Activated CD4-positive, alpha-beta memory T cell treated with anti-CD3 and anti-CD28 coated beads for 36 hours (primary cell): ENCODE results near the gene JCAD. TPM values are rescaled to one million over a fixed set of nuclear protein-coding genes. Genes with fewer than 3 reads are reported as not detected.

Experiments
- CTCF ChIA-PET: fragments of 350-600 bp; sonication (Branson Sonifier 250); formaldehyde crosslinking; loops from one replicate; lab custom pipeline; 2021; ENCODE audit warnings: antibody characterized with exemption, inconsistent platforms; lab: Charles Lee
- POLR2A ChIA-PET: fragments of 350-600 bp; sonication (Branson Sonifier 250); formaldehyde crosslinking; loops from one replicate; lab custom pipeline; 2021; ENCODE audit warnings: antibody characterized with exemption; lab: Charles Lee
- DNase-seq: peaks from one replicate; pipeline ENCODE4 v3.0.0-alpha.2; 2020
- H3K27ac Mint-ChIP-seq: one replicate; pipeline ENCODE4 v1.8.0; 2021; ENCODE audit warnings: mixed read lengths
- H3K27me3 Mint-ChIP-seq: one replicate; pipeline ENCODE4 v1.8.0; 2021; ENCODE audit warnings: mixed read lengths
- H3K36me3 Mint-ChIP-seq: one replicate; pipeline ENCODE4 v1.8.0; 2021; ENCODE audit warnings: mixed read lengths
- H3K4me1 Mint-ChIP-seq: one replicate; pipeline ENCODE4 v1.8.0; 2021; ENCODE audit warnings: low read depth, mixed read lengths
- H3K4me3 Mint-ChIP-seq: one replicate; pipeline ENCODE4 v1.8.0; 2021; ENCODE audit warnings: mild to moderate bottlenecking, mixed read lengths
- H3K9me3 Mint-ChIP-seq: one replicate; pipeline ENCODE4 v1.8.0; 2021; ENCODE audit warnings: mixed read lengths
- intact Hi-C: fragments of 100-400 bp; cut with micrococcal nuclease; formaldehyde crosslinking; loops from one replicate; pipeline ENCODE4 v1.15.1; 2023
- total RNA-seq, 2 experiments: library from RNA; stranded (reverse); gene quantifications; one replicate each; pipeline ENCODE4 v1.2.3, GENCODE V29; 2021

Gene JCAD
- total RNA-seq, 2 experiments from 2014 or later = 0.05 TPM; not detected in 1

- CTCF ChIA-PET = interaction anchor here (1.0 kb wide), 1 partner anchor 38 kb away, joined by 3 read pairs; no protein-coding TSS in a partner anchor
Measured at GRCh38 chr10:30040597-30040996, 18.8 kb downstream of the JCAD start.

DNA sequence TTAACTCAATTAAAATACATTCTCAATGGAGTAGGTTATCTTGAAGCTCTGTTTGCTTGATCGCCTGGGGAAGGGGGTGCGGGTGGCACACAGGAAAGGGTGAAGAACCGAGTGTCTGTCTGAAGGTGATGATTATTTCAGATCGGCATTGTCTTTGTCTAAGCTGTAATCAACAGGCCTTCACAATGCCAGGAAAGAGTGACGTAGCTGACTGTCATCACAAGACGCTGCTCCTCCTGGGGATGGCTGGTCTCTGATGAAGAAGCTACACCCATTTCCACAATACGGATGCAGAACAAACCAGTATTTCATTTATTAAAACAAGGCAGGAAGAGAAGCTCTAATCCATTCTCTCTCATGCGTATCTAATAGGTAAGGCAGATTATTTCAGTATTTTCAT lies 19.4 kb downstream of the JCAD start:
- Mint-ChIP-seq H3K36me3 (no peaks in the 10 kb centered on the region), H3K4me3 (no peak overlapping the region), H3K27ac (no peak overlapping the region), H3K4me1 (no peaks in the 10 kb centered on the region), H3K9me3 (no peaks in the 10 kb centered on the region), H3K27me3 (peaks cover 54% of the 10 kb centered on the region)
- POLR2A ChIA-PET = no interaction called here
- DNase-seq = no peak
- CTCF ChIA-PET = interaction anchor here (0.6 to 1.0 kb wide), 2 partner anchors 38 to 631 kb away, joined by 3 read pairs; no protein-coding TSS in a partner anchor
- intact Hi-C loops = no loop called here

More at GRCh38 chr10:30040597-30040996, 18.8 kb downstream of the JCAD start:
- intact Hi-C loops = no loop called here
- H3K36me3 Mint-ChIP-seq = no peaks in the 10 kb centered on the region
- H3K9me3 Mint-ChIP-seq = no peaks in the 10 kb centered on the region
- no peak overlapping the region for H3K4me3 Mint-ChIP-seq
- H3K4me1 Mint-ChIP-seq = no peaks in the 10 kb centered on the region
- H3K27me3 Mint-ChIP-seq = peaks cover 56% of the 10 kb centered on the region
- no peak overlapping the region for H3K27ac Mint-ChIP-seq
- POLR2A ChIA-PET = no interaction called here
- DNase-seq = no peak

DNA sequence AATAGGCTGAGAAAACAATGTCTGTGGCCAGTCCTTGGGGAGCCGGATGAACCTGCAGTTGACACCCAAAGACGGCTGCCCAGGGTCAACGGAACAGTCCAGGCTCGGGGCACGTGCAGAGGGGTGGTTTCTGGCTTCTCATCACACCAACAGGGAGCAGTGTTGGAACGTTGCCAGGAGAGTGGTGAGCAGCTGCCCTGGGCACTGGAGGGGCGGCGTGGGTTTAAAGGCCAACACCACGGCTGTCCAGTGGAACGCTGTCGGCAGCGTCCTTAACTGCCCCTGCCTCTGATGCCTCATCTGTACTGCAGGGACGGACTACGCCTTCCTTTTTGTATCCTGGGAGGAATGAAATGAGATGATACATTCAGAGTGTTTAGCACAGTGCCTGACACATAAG lies 19.8 kb downstream of the JCAD start:
- CTCF ChIA-PET = interaction anchor here (0.6 to 1.0 kb wide), 2 partner anchors 37 to 631 kb away, joined by 3 read pairs; no protein-coding TSS in a partner anchor
- no peak overlapping the region for H3K27ac Mint-ChIP-seq
- H3K4me3 Mint-ChIP-seq = no peak overlapping the region
- no peaks in the 10 kb centered on the region for H3K9me3 Mint-ChIP-seq
- H3K4me1 Mint-ChIP-seq = no peaks in the 10 kb centered on the region
- DNase-seq = no peak
- POLR2A ChIA-PET = no interaction called here
- H3K27me3 Mint-ChIP-seq = peaks cover 55% of the 10 kb centered on the region
- H3K36me3 Mint-ChIP-seq = no peaks in the 10 kb centered on the region
- intact Hi-C loops = no loop called here

GRCh38 chr10:30038781-30039536 lies 20.4 kb downstream of the JCAD start:
- H3K4me3 Mint-ChIP-seq = no peak overlapping the region
- peaks cover 2% of the 10 kb centered on the region for H3K4me1 Mint-ChIP-seq
- no peaks in the 10 kb centered on the region for H3K36me3 Mint-ChIP-seq
- ChIA-PET POLR2A (no interaction called here), CTCF (interaction anchor here (0.6 kb wide), 1 partner anchor 632 kb away, joined by 3 read pairs; no protein-coding TSS in a partner anchor)
- intact Hi-C loops = no loop called here
- H3K27me3 Mint-ChIP-seq = peaks cover 55% of the 10 kb centered on the region
- no peaks in the 10 kb centered on the region for H3K9me3 Mint-ChIP-seq
- no peak for DNase-seq
- no peak overlapping the region for H3K27ac Mint-ChIP-seq

DNA sequence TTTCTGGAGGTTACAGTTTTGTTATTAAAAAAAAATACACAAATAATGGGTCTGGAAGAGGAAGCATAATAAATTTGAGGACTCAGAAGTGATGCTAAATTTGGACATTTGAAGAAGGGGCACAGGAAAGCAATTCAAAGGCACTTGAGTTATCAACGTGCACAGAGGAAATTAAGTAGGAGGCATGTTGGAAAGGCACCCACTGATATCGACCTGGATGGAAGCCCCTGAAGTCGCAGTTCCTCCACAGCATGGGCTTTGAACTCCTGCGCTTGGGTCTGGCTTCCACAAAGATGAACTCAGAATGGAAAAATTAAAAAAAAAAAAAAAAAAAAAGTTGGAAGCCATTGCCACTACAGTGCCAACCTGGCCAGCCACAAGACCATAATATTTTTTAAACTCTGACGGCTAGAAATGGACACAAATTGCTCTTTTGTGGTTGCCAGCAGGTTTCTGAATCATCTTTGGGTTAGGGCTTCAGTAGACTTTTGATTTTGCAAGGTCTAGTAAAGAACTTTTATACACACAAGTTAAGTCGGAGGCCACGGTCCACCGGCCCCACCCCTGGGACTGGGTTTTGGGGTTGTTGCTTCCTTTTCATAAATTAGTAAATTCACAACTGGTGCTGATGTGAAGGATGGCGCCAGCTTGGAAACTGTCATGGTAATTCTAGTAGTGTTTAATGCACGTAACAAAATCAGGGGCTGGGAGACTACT lies 21.6 kb downstream of the JCAD start:
- H3K36me3 Mint-ChIP-seq = no peaks in the 10 kb centered on the region
- no peak overlapping the region for H3K27ac Mint-ChIP-seq
- peaks cover 61% of the 10 kb centered on the region for H3K27me3 Mint-ChIP-seq
- ChIA-PET POLR2A (no interaction called here), CTCF (no interaction called here)
- no peaks in the 10 kb centered on the region for H3K9me3 Mint-ChIP-seq
- H3K4me3 Mint-ChIP-seq = no peak overlapping the region
- no peak for DNase-seq
- peaks cover 2% of the 10 kb centered on the region for H3K4me1 Mint-ChIP-seq
- intact Hi-C loops = no loop called here

DNA sequence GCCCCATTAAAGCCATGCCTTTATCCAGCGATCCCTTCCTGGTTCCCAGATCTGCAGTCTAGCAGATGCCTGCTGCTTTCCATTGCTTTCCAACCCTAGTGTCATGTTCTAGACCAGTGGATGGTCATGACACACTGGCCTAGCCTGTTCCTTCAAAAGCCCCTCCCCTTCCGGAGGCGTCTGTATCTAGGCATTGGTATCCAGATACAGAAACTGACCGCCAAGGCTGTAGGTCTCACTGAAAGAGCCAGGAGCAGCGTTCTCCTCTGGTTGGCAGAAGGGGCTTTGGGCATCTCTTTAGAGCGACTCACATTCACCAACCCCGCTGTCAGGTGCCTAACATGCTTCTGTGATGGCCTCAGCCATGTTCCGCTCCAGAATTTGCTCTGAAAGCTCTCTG lies 22.6 kb downstream of the JCAD start:
- intact Hi-C loops = no loop called here
- Mint-ChIP-seq H3K36me3 (no peaks in the 10 kb centered on the region), H3K9me3 (no peaks in the 10 kb centered on the region), H3K27ac (no peak overlapping the region), H3K27me3 (peaks cover 63% of the 10 kb centered on the region), H3K4me1 (peaks cover 2% of the 10 kb centered on the region), H3K4me3 (no peak overlapping the region)
- ChIA-PET CTCF (no interaction called here), POLR2A (no interaction called here)
- DNase-seq = no peak

DNA sequence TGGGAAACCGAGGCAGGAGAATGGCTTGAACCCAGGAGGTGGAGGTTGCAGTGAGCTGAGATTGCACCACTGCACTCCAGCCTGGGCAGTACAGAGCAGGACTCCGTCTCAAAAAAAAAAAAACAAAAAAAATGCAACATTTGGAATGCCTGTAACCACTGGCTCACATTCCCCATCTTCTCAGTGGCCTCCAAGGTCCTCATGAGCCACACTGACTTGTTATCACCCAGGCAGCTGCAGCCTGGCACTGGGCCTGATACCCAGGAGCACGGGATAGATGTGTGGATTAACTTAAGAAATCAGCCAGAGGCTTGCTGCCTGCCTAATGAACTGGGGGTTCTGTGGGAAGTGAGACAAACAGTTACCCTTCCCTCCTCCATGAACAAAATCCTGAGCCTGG lies 23.0 kb downstream of the JCAD start:
- intact Hi-C loops = no loop called here
- ChIA-PET POLR2A (no interaction called here), CTCF (no interaction called here)
- H3K27me3 Mint-ChIP-seq = peaks cover 62% of the 10 kb centered on the region
- peaks cover 2% of the 10 kb centered on the region for H3K4me1 Mint-ChIP-seq
- no peak overlapping the region for H3K4me3 Mint-ChIP-seq
- H3K9me3 Mint-ChIP-seq = no peaks in the 10 kb centered on the region
- DNase-seq = no peak
- H3K36me3 Mint-ChIP-seq = no peaks in the 10 kb centered on the region
- no peak overlapping the region for H3K27ac Mint-ChIP-seq

GRCh38 chr10:30034433-30035137 lies 24.8 kb downstream of the JCAD start:
- H3K4me3 Mint-ChIP-seq = no peak overlapping the region
- intact Hi-C loops = no loop called here
- H3K27ac Mint-ChIP-seq = no peak overlapping the region
- H3K4me1 Mint-ChIP-seq = peaks cover 7% of the 10 kb centered on the region
- no peaks in the 10 kb centered on the region for H3K9me3 Mint-ChIP-seq
- CTCF ChIA-PET = no interaction called here
- peaks cover 65% of the 10 kb centered on the region for H3K27me3 Mint-ChIP-seq
- DNase-seq = no peak
- POLR2A ChIA-PET = no interaction called here
- H3K36me3 Mint-ChIP-seq = no peaks in the 10 kb centered on the region

DNA sequence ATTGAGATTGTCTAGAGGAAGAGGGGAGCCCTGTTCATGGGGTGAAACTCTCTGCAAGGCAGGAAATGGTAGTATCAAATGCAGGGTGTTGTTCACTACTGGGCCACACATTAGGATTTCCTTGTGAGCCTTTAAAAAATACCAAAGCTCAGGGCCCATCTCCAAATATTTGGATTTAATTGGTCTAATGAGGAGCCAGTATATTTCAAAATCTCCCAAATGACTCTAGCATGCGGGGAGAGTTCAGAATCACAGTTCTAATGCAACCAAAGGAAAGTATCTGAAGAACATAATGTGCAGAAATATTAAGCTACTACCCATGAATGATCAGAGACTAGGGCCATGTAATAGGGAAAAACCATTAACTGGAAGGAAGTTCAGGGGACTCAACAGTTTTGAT lies 27.3 kb downstream of the JCAD start:
- ChIA-PET CTCF (interaction anchor here (0.6 to 0.9 kb wide), 2 partner anchors 30 to 206 kb away, joined by 3 to 4 read pairs; no protein-coding TSS in a partner anchor), POLR2A (no interaction called here)
- intact Hi-C loops = no loop called here
- no peaks in the 10 kb centered on the region for H3K36me3 Mint-ChIP-seq
- H3K27ac Mint-ChIP-seq = no peak overlapping the region
- H3K4me1 Mint-ChIP-seq = peaks cover 31% of the 10 kb centered on the region
- H3K4me3 Mint-ChIP-seq = no peak overlapping the region
- no peaks in the 10 kb centered on the region for H3K9me3 Mint-ChIP-seq
- peaks cover 62% of the 10 kb centered on the region for H3K27me3 Mint-ChIP-seq
- no peak for DNase-seq

GRCh38 chr10:30029872-30030256 lies 29.5 kb downstream of the JCAD start:
- DNase-seq = no peak
- H3K4me1 Mint-ChIP-seq = peaks cover 42% of the 10 kb centered on the region
- no peaks in the 10 kb centered on the region for H3K9me3 Mint-ChIP-seq
- H3K36me3 Mint-ChIP-seq = no peaks in the 10 kb centered on the region
- peaks cover 55% of the 10 kb centered on the region for H3K27me3 Mint-ChIP-seq
- intact Hi-C loops = no loop called here
- POLR2A ChIA-PET = no interaction called here
- no peak overlapping the region for H3K27ac Mint-ChIP-seq
- CTCF ChIA-PET = no interaction called here
- H3K4me3 Mint-ChIP-seq = no peak overlapping the region

DNA sequence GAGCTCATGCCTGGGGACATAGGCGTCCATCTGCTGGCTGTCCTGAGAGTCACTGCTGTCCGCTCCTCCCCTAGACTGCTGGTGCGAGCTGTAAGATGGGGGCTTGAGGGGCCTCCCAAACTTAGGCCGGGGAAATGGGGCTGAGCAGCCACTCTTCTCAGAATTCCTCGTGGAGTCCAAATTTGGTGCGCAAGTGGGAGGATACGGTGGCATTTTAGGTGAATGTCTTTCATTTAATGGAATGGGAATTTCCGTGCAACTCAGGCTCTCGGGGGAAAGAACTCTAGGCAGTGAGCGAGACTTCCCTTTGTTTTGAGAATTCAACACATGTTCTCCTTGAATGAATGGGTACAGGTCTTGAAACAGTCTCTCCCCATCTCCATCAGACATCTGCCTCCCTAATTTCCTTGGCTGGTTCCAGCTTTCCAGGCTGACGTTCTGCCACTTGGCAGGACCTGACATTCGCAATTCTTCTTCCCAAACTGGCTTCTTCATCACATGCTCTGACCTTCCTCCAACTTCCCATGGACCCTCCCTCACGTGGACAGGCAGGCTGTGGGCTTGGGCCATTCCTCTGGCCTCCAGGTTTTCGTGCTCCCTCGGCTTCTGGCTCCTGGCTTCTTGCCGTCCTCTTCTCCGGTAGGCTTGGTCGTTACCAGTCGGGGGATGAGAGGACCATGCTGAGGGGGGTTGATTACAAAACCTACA lies 30.1 kb downstream of the JCAD start:
- ChIA-PET CTCF (interaction anchor here (3.3 kb wide), 1 partner anchor 27 kb away, joined by 13 read pairs; no protein-coding TSS in a partner anchor), POLR2A (no interaction called here)
- H3K4me1 Mint-ChIP-seq = peaks cover 41% of the 10 kb centered on the region
- no peaks in the 10 kb centered on the region for H3K9me3 Mint-ChIP-seq
- no peaks in the 10 kb centered on the region for H3K36me3 Mint-ChIP-seq
- no peak overlapping the region for H3K27ac Mint-ChIP-seq
- H3K27me3 Mint-ChIP-seq = peaks cover 50% of the 10 kb centered on the region
- intact Hi-C loops = no loop called here
- no peak for DNase-seq
- H3K4me3 Mint-ChIP-seq = no peak overlapping the region

GRCh38 chr10:30028738-30029030 lies 30.7 kb downstream of the JCAD start:
- intact Hi-C loops = no loop called here
- CTCF ChIA-PET = interaction anchor here (0.8 to 3.3 kb wide), 2 partner anchors 26 to 1464 kb away, joined by 3 to 13 read pairs; no protein-coding TSS in a partner anchor
- Mint-ChIP-seq H3K27me3 (peaks cover 53% of the 10 kb centered on the region), H3K4me1 (peaks cover 40% of the 10 kb centered on the region), H3K4me3 (no peak overlapping the region), H3K27ac (no peak overlapping the region), H3K9me3 (no peaks in the 10 kb centered on the region), H3K36me3 (no peaks in the 10 kb centered on the region)
- POLR2A ChIA-PET = no interaction called here
- DNase-seq = no peak
